RWPE2 (cell line): Measurements from ENCODE around the gene TP53I13.
A peak's percentile ranks its signal among the peaks of the same experiment; 100 is the strongest.

Source experiments
- ATAC-seq: fragments of 200-7000 bp; cut with Tn5 transposase; 3 replicates; pipeline ENCODE4 v1.9.1; 2021; ENCODE audit warnings: low read depth
- DNase-seq: peaks from one replicate; pipeline ENCODE4 v3.0.0-alpha.2; 2020; ENCODE audit warnings: low spot score
- H3K27ac ChIP-seq: fragments of 450-650 bp; 2 replicates; pipeline ENCODE4 v1.5.1; 2017; ENCODE audit warnings: mild to moderate bottlenecking; ENCODE audit not compliant: poor library complexity, severe bottlenecking
- H3K27me3 ChIP-seq: fragments of 250-450 bp; sonication (Bioruptor Pico); 2 replicates; pipeline ENCODE4 v1.5.1; 2021; ENCODE audit warnings: mild to moderate bottlenecking, moderate library complexity; ENCODE audit not compliant: insufficient read depth, poor library complexity, severe bottlenecking
- H3K36me3 ChIP-seq: fragments of 250-450 bp; sonication (Bioruptor Pico); 2 replicates; pipeline ENCODE4 v1.5.1; 2020; ENCODE audit warnings: low read depth, mild to moderate bottlenecking, moderate library complexity
- H3K4me1 ChIP-seq: fragments of 250-450 bp; sonication (Bioruptor Pico); 2 replicates; pipeline ENCODE4 v1.5.1; 2021; ENCODE audit warnings: mild to moderate bottlenecking, moderate library complexity; ENCODE audit not compliant: insufficient read depth, poor library complexity, severe bottlenecking
- H3K4me3 ChIP-seq: fragments of 250-450 bp; sonication (Bioruptor Pico); 2 replicates; pipeline ENCODE4 v1.5.1; 2021; ENCODE audit warnings: mild to moderate bottlenecking, moderate library complexity; ENCODE audit not compliant: severe bottlenecking
- H3K9me3 ChIP-seq: fragments of 250-450 bp; sonication (Bioruptor Pico); 2 replicates; pipeline ENCODE4 v1.5.1; 2021; ENCODE audit warnings: mild to moderate bottlenecking, moderate library complexity; ENCODE audit not compliant: severe bottlenecking
- TF ChIP-seq, protein P1 (sequence below): fragments of 450-650 bp; IDR thresholded peaks from one replicate; pipeline ENCODE4 v1.5.1; 2017; ENCODE audit warnings: mild to moderate bottlenecking, moderate library complexity; ENCODE audit not compliant: poor library complexity, severe bottlenecking

The TP53I13 gene

DNA sequence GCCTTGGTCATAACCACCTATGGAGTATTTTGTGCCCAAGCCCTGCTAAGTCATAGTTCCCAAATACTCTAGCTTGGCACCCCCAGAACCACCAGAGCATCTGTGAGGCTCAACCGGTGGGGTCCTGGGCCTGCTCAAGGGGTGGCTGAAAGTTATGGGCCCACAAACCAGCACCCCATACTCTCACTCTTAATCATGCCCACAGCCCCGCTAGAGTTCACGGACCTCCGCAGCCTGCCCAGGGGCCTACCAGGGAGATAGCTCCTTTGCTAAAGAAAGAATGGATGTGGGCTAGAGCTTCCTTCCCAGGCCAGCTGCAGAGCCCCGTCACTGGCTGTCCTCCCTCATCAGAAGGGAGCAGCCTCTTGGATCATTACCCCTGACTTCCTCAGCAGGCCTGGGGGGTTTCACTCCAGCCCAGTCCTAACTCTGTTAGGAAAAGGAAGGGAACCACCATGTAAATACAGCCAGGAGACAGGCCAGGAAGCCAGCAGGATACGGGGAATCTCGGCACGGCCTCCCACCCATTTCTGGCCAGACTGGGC, 19.6 kb downstream of the TP53I13 start:
- Histone ChIP-seq H3K4me3 (peak overlapping the region; percentile 79), H3K4me1 (peaks cover 56% of the 10 kb centered on the region), H3K27me3 (no peaks in the 10 kb centered on the region), H3K27ac (peak overlapping the region; percentile 80), H3K9me3 (peaks cover 3% of the 10 kb centered on the region), H3K36me3 (peaks cover 2% of the 10 kb centered on the region)
- DNase-seq (no peak), ATAC-seq (no peak)
- TF ChIP-seq, protein P1, sequence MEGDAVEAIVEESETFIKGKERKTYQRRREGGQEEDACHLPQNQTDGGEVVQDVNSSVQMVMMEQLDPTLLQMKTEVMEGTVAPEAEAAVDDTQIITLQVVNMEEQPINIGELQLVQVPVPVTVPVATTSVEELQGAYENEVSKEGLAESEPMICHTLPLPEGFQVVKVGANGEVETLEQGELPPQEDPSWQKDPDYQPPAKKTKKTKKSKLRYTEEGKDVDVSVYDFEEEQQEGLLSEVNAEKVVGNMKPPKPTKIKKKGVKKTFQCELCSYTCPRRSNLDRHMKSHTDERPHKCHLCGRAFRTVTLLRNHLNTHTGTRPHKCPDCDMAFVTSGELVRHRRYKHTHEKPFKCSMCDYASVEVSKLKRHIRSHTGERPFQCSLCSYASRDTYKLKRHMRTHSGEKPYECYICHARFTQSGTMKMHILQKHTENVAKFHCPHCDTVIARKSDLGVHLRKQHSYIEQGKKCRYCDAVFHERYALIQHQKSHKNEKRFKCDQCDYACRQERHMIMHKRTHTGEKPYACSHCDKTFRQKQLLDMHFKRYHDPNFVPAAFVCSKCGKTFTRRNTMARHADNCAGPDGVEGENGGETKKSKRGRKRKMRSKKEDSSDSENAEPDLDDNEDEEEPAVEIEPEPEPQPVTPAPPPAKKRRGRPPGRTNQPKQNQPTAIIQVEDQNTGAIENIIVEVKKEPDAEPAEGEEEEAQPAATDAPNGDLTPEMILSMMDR = no peak

DNA sequence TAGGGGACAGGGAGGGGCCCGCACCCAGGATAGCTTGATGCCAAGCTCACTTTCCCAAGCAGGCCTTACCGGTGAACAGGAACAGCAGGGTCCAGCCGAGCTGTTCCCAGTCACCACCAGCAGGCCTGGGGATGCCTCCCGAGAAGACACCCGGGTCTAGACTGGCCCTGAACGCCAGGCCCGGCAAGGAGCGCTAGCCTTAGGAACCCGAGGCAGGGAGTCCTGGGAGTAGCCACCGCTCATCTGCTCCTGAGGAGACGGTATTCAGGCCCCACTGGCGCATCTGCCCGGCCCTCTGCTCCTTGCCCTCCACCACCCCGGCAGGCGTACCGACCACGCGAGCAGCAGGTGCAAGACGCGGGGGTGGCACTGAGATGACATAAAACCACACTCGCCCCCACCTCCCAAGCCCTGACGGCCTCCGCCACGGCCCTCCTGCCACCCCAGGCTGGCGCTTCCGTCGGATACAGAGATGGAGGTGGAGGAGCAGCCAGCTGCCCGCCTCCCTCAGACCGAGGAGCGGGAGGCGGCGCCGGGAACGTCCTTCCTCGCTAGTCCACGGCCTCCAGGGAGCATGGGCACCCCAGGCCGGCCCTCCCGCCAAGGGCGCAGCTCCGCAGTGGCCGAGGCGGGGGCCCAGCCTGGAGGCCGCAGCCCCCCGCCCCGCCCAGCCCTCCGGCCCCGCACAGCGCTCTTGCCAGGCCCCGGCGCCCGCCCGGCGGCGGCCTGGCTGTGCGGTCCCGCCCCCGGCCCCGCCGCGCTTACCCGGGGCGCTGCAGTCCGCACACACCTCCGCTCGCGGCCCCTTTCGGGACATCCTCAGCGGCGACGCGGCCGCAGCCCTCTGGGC, 20.3 kb downstream of the TP53I13 start:
- 0 out of 3 replicates have a peak, but pooled peaks have one; percentile 2 for ATAC-seq
- Histone ChIP-seq H3K4me3 (peak overlapping the region; percentile 79), H3K27me3 (no peaks in the 10 kb centered on the region), H3K4me1 (peaks cover 49% of the 10 kb centered on the region), H3K9me3 (no peaks in the 10 kb centered on the region), H3K27ac (peak overlapping the region; percentile 80), H3K36me3 (no peaks in the 10 kb centered on the region)
- TF ChIP-seq, protein P1 = no peak
- DNase-seq = no peak

DNA sequence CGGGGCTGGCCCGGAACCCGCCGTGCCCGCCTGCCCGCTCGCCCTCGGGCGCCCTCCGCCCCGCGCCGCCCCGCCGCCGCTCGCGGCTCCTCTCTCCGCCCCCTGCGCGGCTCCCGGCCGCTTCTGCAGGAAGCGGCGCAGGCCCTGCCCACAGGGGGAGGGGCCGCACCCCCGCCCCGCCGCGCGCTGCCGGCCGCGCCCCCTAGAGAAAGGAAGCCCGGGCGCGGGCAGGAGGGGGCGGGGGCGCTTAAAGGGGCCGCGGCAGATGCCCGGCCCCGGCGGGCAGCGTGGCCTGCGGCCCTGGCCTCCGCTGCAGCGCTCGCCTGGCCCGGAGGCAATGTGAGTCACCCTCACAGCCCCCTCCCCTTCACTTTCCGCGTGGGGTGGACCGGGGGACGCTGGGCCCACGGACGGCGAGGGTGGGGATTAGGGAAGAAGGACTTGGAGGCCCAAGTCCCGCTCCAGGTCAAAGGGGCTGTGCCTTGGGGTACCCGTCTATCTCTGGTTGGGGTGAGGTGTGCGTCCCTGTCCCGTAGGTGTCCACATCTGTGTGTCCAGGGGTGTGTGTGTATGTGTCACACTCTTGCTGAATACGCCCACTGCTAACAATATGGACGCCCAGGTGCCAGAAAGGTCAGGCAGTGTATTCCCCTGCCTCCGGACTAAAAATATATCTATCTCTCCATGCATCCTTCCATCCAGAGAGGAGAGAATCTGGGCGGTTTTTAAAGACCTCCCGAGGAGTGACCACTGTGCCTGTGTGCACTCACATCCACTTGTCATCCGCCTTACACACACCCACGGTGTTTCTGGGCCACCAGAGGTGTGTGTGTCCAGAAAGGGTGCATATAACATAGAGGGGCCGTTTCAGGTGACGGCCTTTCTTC, 21.3 kb downstream of the TP53I13 start, which contains the start of gene GIT1:
Gene GIT1, minus strand, starts transcription at position 125 of the 887 bp plus-strand sequence. CDS start 270 bp downstream, outside the sequence.
- H3K27me3 ChIP-seq = no peaks in the 10 kb centered on the region
- peaks cover 45% of the 10 kb centered on the region for H3K4me1 ChIP-seq
- peak; percentile 38 for ATAC-seq
- H3K27ac ChIP-seq = peak within 1 kb of the TSS; percentile 80
- no peaks in the 10 kb centered on the region for H3K36me3 ChIP-seq
- H3K4me3 ChIP-seq = peak within 1 kb of the TSS; percentile 79
- DNase-seq = no peak
- TF ChIP-seq, protein P1 = no peak
- H3K9me3 ChIP-seq = no peaks in the 10 kb centered on the region

DNA sequence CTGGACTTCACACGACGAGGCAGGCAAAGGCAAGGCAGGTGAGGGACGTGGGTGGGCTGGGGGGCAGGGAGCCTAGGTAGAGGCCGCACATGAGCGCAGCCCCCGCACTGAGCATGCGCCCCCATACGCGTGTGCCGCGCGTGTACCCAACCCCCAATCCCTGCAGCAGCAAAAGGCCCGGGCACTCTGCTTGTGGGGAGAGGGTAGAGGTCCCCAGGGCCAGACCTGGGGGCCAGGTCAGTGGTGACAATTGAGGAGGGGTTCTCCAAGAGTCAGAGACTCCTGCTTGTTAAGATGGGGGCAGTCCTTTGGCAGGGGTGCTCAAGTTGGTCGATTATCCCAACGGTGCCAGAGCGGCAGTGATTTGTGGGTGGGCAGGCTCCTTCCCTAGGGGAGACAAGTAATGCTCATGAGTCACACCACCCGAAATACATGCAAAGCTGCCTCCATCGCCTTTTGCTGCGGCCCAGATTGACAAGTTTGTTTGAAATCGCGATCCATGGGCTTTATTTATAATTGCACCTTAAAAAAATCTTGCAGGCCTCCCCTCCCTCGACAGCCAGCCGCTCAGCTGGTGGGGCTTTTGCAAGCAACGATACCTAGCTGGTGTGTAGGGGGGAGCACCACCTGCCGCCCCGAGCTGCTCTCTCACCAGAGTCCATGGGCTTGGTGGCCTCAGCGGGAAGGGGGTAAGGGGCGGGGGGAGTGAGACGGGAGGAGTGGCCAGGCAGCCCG, 22.1 kb downstream of the TP53I13 start:
- H3K4me3 ChIP-seq = peak overlapping the region; percentile 79
- peak overlapping the region; percentile 80 for H3K27ac ChIP-seq
- DNase-seq (no peak), ATAC-seq (peak; percentile 0)
- H3K36me3 ChIP-seq = no peaks in the 10 kb centered on the region
- H3K27me3 ChIP-seq = no peaks in the 10 kb centered on the region
- H3K9me3 ChIP-seq = no peaks in the 10 kb centered on the region
- peaks cover 38% of the 10 kb centered on the region for H3K4me1 ChIP-seq
- TF ChIP-seq, protein P1 = no peak
